Measurements from ENCODE around the gene ANTXRL. TPM values are rescaled to one million over a fixed set of nuclear protein-coding genes. Genes with fewer than 3 reads are reported as not detected.
"Not testable (repeated sequence)": the region's sequence is repeated elsewhere in the genome, so short reads cannot be mapped to it uniquely, and the experiment has no call there.

Gene ANTXRL
- total RNA-seq, 1 donor from 2014 or later = not detected

- no peaks in the 10 kb centered on the region for H3K36me3 Mint-ChIP-seq
- TF ChIP-seq CTCF (IDR thresholded peaks at IDR 0.05; ENCODE audit: unreplicated experiment) = no peak
- peak overlapping the region; percentile 59 for H3K27ac Mint-ChIP-seq
- no peaks in the 10 kb centered on the region for H3K9me3 Mint-ChIP-seq
- no peak overlapping the region for H3K4me3 Mint-ChIP-seq
- H3K4me1 Mint-ChIP-seq = peaks cover 11% of the 10 kb centered on the region
- no peak for DNase-seq (ENCODE audit: low spot score in 2 of 2, unreplicated experiment in 2 of 2)
- H3K27me3 Mint-ChIP-seq (ENCODE audit: low read depth) = no peaks in the 10 kb centered on the region
Observed at GRCh38 chr10:46310143-46310514, 23.3 kb downstream of the ANTXRL start.

GRCh38 chr10:46310851-46311250, 24.1 kb downstream of the ANTXRL start:
- H3K9me3 Mint-ChIP-seq = no peaks in the 10 kb centered on the region

GRCh38 chr10:46311501-46311951, 24.7 kb downstream of the ANTXRL start:
- Mint-ChIP-seq H3K36me3 (no peaks in the 10 kb centered on the region), H3K27ac (no peak overlapping the region), H3K27me3 (ENCODE audit: low read depth) (no peaks in the 10 kb centered on the region), H3K4me1 (peaks cover 22% of the 10 kb centered on the region), H3K9me3 (no peaks in the 10 kb centered on the region), H3K4me3 (no peak overlapping the region)
- peak in 1 of 2 experiments; percentile 28 for DNase-seq (ENCODE audit: low spot score in 2 of 2, unreplicated experiment in 2 of 2)
- no peak for TF ChIP-seq CTCF (IDR thresholded peaks at IDR 0.05; ENCODE audit: unreplicated experiment)

More at GRCh38 chr10:46310851-46311250, 24.1 kb downstream of the ANTXRL start:
- DNase-seq (ENCODE audit: low spot score in 2 of 2, unreplicated experiment in 2 of 2) = no peak
- TF ChIP-seq CTCF (IDR thresholded peaks at IDR 0.05; ENCODE audit: unreplicated experiment) = no peak
- no peak overlapping the region for H3K27ac Mint-ChIP-seq
- no peaks in the 10 kb centered on the region for H3K27me3 Mint-ChIP-seq (ENCODE audit: low read depth)
- H3K4me1 Mint-ChIP-seq = peaks cover 19% of the 10 kb centered on the region
- H3K4me3 Mint-ChIP-seq = no peak overlapping the region
- H3K36me3 Mint-ChIP-seq = no peaks in the 10 kb centered on the region

- DNase-seq (ENCODE audit: low spot score in 2 of 2, unreplicated experiment in 2 of 2) = peak in 1 of 2 experiments; percentile 34
- H3K4me3 Mint-ChIP-seq; H3K36me3 Mint-ChIP-seq; H3K27me3 Mint-ChIP-seq (ENCODE audit: low read depth); H3K9me3 Mint-ChIP-seq; H3K27ac Mint-ChIP-seq: not testable (repeated sequence)
- peaks cover 22% of the 10 kb centered on the region for H3K4me1 Mint-ChIP-seq
Observed at GRCh38 chr10:46311961-46312431, 25.2 kb downstream of the ANTXRL start.

GRCh38 chr10:46312953-46313352, 26.2 kb downstream of the ANTXRL start:
- H3K4me3 Mint-ChIP-seq = no peak overlapping the region
- H3K9me3 Mint-ChIP-seq = no peaks in the 10 kb centered on the region
- H3K27ac Mint-ChIP-seq = no peak overlapping the region
- no peak for TF ChIP-seq CTCF (IDR thresholded peaks at IDR 0.05; ENCODE audit: unreplicated experiment)
- no peaks in the 10 kb centered on the region for H3K36me3 Mint-ChIP-seq
- peaks cover 22% of the 10 kb centered on the region for H3K4me1 Mint-ChIP-seq
- no peaks in the 10 kb centered on the region for H3K27me3 Mint-ChIP-seq (ENCODE audit: low read depth)
- no peak for DNase-seq (ENCODE audit: low spot score in 2 of 2, unreplicated experiment in 2 of 2)

GRCh38 chr10:46314071-46314470, 27.3 kb downstream of the ANTXRL start:
- Mint-ChIP-seq H3K36me3 (no peaks in the 10 kb centered on the region), H3K27me3 (ENCODE audit: low read depth) (no peaks in the 10 kb centered on the region), H3K4me1 (peaks cover 22% of the 10 kb centered on the region), H3K9me3 (no peaks in the 10 kb centered on the region), H3K4me3 (no peak overlapping the region), H3K27ac (no peak overlapping the region)
- no peak for TF ChIP-seq CTCF (IDR thresholded peaks at IDR 0.05; ENCODE audit: unreplicated experiment)
- no peak for DNase-seq (ENCODE audit: low spot score in 2 of 2, unreplicated experiment in 2 of 2)

GRCh38 chr10:46315071-46315860, 28.5 kb downstream of the ANTXRL start:
- H3K9me3 Mint-ChIP-seq; H3K36me3 Mint-ChIP-seq; H3K27me3 Mint-ChIP-seq (ENCODE audit: low read depth); H3K4me3 Mint-ChIP-seq: not testable (repeated sequence)
- peak in 1 of 2 experiments; percentile 41 for DNase-seq (ENCODE audit: low spot score in 2 of 2, unreplicated experiment in 2 of 2)
- Mint-ChIP-seq H3K4me1 (peaks cover 22% of the 10 kb centered on the region), H3K27ac (peak overlapping the region; percentile 21)

Measured in mesothelial cell of epicardium (in vitro differentiated cells).